Spleen (tissue), 7 donors: ENCODE results near the gene CD58.

Experiments
- POLR2A ChIP-seq, 3 donors: fragments of 450-650 bp; IDR thresholded peaks; one replicate each; pipeline ENCODE4 v1.5.1; 2017; ENCODE audit warnings: antibody characterized with exemption in 3 of 3, mild to moderate bottlenecking in 1 of 3
- POLR2AphosphoS5 ChIP-seq, 3 donors: sonication (generic); formaldehyde crosslinking; IDR thresholded peaks; one replicate each; pipeline ENCODE4 v1.5.1; 2017; ENCODE audit warnings: antibody characterized with exemption in 3 of 3
- TF ChIP-seq, protein P1 (sequence below), 11 experiments: fragments of 200-600 bp in 7 of 11; fragments of 450-650 bp in 4 of 11; sonication (generic) in 4 of 11; IDR thresholded peaks in 8 of 11; conservative IDR thresholded peaks in 3 of 11; 1 replicate in 7 of 11; 2 replicates in 4 of 11; pipeline versions ENCODE4 v1.4.0 to v1.8.0; 2016 to 2021; ENCODE audit warnings: antibody characterized with exemption in 11 of 11, inconsistent platforms in 4 of 11, mild to moderate bottlenecking in 1 of 11
- donor health status: DM: no; HTN: no; CAD: no; lungs with moderate emphysema.
- donor health status: DM: no; HTN: no; CAD: no.
- donor health status: DM: no; HTN: no; CAD: no.

DNA sequence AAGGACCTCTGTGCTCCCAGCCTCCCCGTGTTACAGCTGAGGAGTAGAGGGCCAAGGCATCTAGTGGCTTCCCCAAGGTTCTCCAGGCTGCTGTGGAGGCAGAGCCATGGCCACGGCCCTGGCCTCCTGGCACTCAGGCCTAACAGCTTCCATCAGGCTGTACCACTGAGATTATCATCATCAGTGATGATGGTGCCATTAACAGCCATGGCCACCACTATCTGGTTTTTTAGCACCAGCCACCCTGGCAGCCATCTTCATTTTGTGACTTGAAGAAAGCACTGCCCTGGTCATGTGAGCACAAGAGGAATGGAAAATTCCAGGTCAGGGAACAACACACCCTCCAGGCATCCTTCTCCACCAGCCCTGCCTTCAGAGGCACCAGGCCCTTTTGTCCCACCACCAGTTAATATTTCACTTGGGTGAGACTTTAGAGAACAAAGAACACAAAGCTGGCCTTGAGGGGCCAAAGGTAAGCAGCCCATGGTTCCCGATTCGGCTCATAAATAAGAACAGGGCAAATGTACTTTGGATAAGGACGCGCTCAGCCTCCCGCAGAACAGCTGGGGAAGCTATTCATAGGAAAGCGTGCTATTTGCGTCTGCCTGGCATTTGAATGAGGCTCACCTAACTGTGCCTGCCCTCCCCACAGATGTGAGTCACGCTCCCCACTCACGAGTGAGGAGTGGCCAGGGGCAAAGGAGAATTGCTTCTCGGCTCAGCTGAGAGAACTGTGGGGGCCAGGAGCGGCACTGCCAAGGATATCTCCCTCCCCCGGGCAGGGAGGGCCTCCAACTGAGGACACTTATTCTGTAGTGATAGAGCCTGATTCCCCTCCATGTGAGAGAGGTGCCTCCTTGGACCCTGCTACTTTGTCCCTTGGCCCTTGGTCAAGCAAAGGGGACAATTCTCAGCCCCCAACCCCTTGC lies 95.6 kb downstream of the CD58 start:
- TF ChIP-seq, protein P1, sequence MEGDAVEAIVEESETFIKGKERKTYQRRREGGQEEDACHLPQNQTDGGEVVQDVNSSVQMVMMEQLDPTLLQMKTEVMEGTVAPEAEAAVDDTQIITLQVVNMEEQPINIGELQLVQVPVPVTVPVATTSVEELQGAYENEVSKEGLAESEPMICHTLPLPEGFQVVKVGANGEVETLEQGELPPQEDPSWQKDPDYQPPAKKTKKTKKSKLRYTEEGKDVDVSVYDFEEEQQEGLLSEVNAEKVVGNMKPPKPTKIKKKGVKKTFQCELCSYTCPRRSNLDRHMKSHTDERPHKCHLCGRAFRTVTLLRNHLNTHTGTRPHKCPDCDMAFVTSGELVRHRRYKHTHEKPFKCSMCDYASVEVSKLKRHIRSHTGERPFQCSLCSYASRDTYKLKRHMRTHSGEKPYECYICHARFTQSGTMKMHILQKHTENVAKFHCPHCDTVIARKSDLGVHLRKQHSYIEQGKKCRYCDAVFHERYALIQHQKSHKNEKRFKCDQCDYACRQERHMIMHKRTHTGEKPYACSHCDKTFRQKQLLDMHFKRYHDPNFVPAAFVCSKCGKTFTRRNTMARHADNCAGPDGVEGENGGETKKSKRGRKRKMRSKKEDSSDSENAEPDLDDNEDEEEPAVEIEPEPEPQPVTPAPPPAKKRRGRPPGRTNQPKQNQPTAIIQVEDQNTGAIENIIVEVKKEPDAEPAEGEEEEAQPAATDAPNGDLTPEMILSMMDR (IDR thresholded peaks at IDR 0.05 in 8 of 11, conservative IDR thresholded peaks at IDR 0.05 in 3 of 11), result no peak
- TF ChIP-seq POLR2A (IDR thresholded peaks at IDR 0.05), result no peak
- no peak for TF ChIP-seq POLR2AphosphoS5 (IDR thresholded peaks at IDR 0.05)
